Glomerular visceral epithelial cell (primary cell): Measurements from ENCODE around the gene LDLR.

Experiments
- DNase-seq: peaks from one replicate; pipeline ENCODE4 v3.0.0-alpha.2; 2016; ENCODE audit errors: extremely low spot score

Gene LDLR

GRCh38 chr19:11089254-11090013 lies at the start of gene LDLR:
Gene LDLR (plus strand): TSS chr19:11089463. CDS start chr19:11089549, 86 bp downstream.
- DNase-seq: peak; percentile 92

- no peak for DNase-seq
Observed at GRCh38 chr19:11041194-11041593, 48.1 kb upstream of the LDLR start.

GRCh38 chr19:11041966-11042627 lies 47.2 kb upstream of the LDLR start:
- no peak for DNase-seq

GRCh38 chr19:11044431-11044830 lies 44.8 kb upstream of the LDLR start:
- no peak for DNase-seq

GRCh38 chr19:11045536-11045935 lies 43.7 kb upstream of the LDLR start:
- no peak for DNase-seq

- DNase-seq: no peak
Observed at GRCh38 chr19:11046605-11047354, 42.5 kb upstream of the LDLR start.

GRCh38 chr19:11047866-11048265 lies 41.4 kb upstream of the LDLR start:
- no peak for DNase-seq

- no peak for DNase-seq
Observed at GRCh38 chr19:11050323-11051114, 38.7 kb upstream of the LDLR start.

- no peak for DNase-seq
Observed at GRCh38 chr19:11053817-11054195, 35.5 kb upstream of the LDLR start.

- no peak for DNase-seq
Observed at GRCh38 chr19:11054200-11054599, 35.1 kb upstream of the LDLR start.

GRCh38 chr19:11054628-11055027 lies 34.6 kb upstream of the LDLR start:
- no peak for DNase-seq

- DNase-seq: no peak
Observed at GRCh38 chr19:11058246-11059030, 30.8 kb upstream of the LDLR start.

- DNase-seq: no peak
Observed at GRCh38 chr19:11059511-11060358, 29.5 kb upstream of the LDLR start.

GRCh38 chr19:11061952-11062351 lies 27.3 kb upstream of the LDLR start:
- DNase-seq: no peak

GRCh38 chr19:11063434-11063833 lies 25.8 kb upstream of the LDLR start:
- DNase-seq: no peak

GRCh38 chr19:11064831-11065303 lies 24.4 kb upstream of the LDLR start:
- DNase-seq: peak; percentile 24

- no peak for DNase-seq
Observed at GRCh38 chr19:11066326-11066725, 22.9 kb upstream of the LDLR start.

- no peak for DNase-seq
Observed at GRCh38 chr19:11067356-11068113, 21.7 kb upstream of the LDLR start.

- DNase-seq: no peak
Observed at GRCh38 chr19:11069561-11069960, 19.7 kb upstream of the LDLR start.
